Kidney (tissue), 14 donors: ENCODE results near the gene SPO11. TPM values are rescaled to one million over a fixed set of nuclear protein-coding genes. Genes with fewer than 3 reads are reported as not detected.

Experiments used
- DNase-seq, 5 donors: peaks; one replicate each; pipeline ENCODE4 v3.0.0-alpha.2; 2013 to 2020
- FAIRE-seq: peaks from 2 replicates; lab custom pipeline; 2012; peaks lifted over from hg19 to GRCh38; lab: Jason Lieb, UNC
- H3K27ac ChIP-seq, 2 donors: one replicate each; pipeline ENCODE4 v1.7.0; 2013; ENCODE audit warnings: low read depth in 2 of 2, low read length in 2 of 2, inconsistent platforms in 1 of 2
- H3K27me3 ChIP-seq: one replicate; pipeline ENCODE4 v1.7.1; 2013; ENCODE audit warnings: low read length, inconsistent platforms; ENCODE audit not compliant: control insufficient read depth, insufficient read depth
- H3K36me3 ChIP-seq, 3 donors: one replicate each; pipeline versions ENCODE4 v1.7.0 to v1.7.1; 2013; ENCODE audit warnings: low read length in 3 of 3, control low read depth in 1 of 3, inconsistent platforms in 1 of 3; ENCODE audit not compliant: insufficient read depth in 3 of 3, control insufficient read depth in 2 of 3
- H3K4me1 ChIP-seq, 3 donors: one replicate each; pipeline versions ENCODE4 v1.7.0 to v1.7.1; 2013; ENCODE audit warnings: low read length in 3 of 3, inconsistent platforms in 1 of 3, low read depth in 1 of 3; ENCODE audit not compliant: control insufficient read depth in 2 of 3, insufficient read depth in 2 of 3
- H3K4me3 ChIP-seq, 3 donors: one replicate each; pipeline versions ENCODE4 v1.7.0 to v1.8.1; 2013; ENCODE audit warnings: low read length in 3 of 3, control low read depth in 1 of 3, inconsistent platforms in 1 of 3
- H3K9ac ChIP-seq, 3 donors: one replicate each; pipeline versions ENCODE4 v1.7.0 to v1.7.1; 2013; ENCODE audit warnings: low read length in 3 of 3, control low read depth in 1 of 3, inconsistent platforms in 1 of 3
- H3K9me3 ChIP-seq, 3 donors: one replicate each; pipeline versions ENCODE4 v1.7.0 to v1.7.1; 2013; ENCODE audit warnings: low read length in 3 of 3, control low read depth in 1 of 3, inconsistent platforms in 1 of 3; ENCODE audit not compliant: control insufficient read depth in 2 of 3, insufficient read depth in 1 of 3
- intact Hi-C: fragments of 100-400 bp; cut with DNase I; formaldehyde crosslinking; loops from one replicate; pipeline ENCODE4 v1.11.1; 2022
- polyA plus RNA-seq: library from polyadenylated mRNA; stranded (reverse); fragments of 350-450 nt; fragmentation: Illumina TruSeq; extraction: RNeasy Lipid Tissue Mini Kit (QIAGEN cat#74804); gene quantifications from one replicate; pipeline ENCODE4 v1.2.3, GENCODE V29; 2014; ENCODE audit warnings: low read depth, low replicate concordance; ENCODE audit not compliant: insufficient read depth
- total RNA-seq: library from RNA; stranded (reverse); fragmentation: NEBNext Ultra II Directional; extraction: Animal tissue kit (Norgen Biotek cat#: 25700); gene quantifications from one replicate; pipeline ENCODE4 v1.2.1, GENCODE V29; 2021
- TF ChIP-seq, protein P1 (sequence below): IDR thresholded peaks from 3 replicates; pipeline ENCODE4 v1.5.1; 2012; ENCODE audit warnings: mild to moderate bottlenecking, moderate library complexity, borderline replicate concordance; ENCODE audit not compliant: insufficient read depth; ENCODE audit errors: extremely low read depth
- donor health status: control.
- donor health status: control.
- donor health status: control.
- donor health status: control.
- donor health status: control.
- donor health status: DM: yes; HTN: yes; CAD: no.
- donor health status: Normal renal cell carcinoma (clear cell type).

The SPO11 gene
- total and polyA plus RNA-seq, 2 donors from 2014 or later = not detected

DNA sequence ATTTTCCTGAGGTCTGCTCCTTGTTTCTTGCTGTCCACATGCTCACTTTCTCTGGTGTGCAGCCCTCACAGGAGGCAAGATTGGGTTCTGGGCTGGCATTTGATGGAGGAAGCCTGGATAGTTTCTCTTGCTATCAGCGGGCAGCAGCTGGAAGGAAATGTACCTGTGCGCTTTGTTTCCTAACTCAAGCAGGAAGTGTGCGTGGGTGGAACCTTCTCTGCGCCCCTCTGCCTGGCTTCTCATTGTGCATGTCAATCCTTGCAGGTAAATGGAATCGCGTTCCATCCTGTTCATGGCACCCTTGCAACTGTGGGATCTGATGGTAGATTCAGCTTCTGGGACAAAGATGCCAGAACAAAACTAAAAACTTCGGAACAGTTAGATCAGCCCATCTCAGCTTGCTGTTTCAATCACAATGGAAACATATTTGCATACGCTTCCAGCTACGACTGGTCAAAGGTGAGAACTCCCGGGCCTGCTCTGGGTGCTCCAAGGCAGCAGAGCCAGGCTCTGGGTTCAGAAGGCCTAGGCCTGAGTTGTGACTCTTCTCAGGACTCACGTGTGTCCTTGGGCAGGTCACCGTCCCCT, 44.8 kb downstream of the SPO11 start:
- FAIRE-seq = no peak
- Histone ChIP-seq H3K4me1 (no peaks in the 10 kb centered on the region), H3K36me3 (peaks cover 8 to 79% (median 36%) of the 10 kb centered on the region in 3 donors), H3K27ac (no peak overlapping the region), H3K27me3 (no peaks in the 10 kb centered on the region), H3K9ac (no peak overlapping the region), H3K4me3 (no peak overlapping the region), H3K9me3 (no peaks in the 10 kb centered on the region)
- peak in 1 of 5 donors; percentile 27 for DNase-seq
- intact Hi-C loops = no loop called here
- TF ChIP-seq, protein P1, sequence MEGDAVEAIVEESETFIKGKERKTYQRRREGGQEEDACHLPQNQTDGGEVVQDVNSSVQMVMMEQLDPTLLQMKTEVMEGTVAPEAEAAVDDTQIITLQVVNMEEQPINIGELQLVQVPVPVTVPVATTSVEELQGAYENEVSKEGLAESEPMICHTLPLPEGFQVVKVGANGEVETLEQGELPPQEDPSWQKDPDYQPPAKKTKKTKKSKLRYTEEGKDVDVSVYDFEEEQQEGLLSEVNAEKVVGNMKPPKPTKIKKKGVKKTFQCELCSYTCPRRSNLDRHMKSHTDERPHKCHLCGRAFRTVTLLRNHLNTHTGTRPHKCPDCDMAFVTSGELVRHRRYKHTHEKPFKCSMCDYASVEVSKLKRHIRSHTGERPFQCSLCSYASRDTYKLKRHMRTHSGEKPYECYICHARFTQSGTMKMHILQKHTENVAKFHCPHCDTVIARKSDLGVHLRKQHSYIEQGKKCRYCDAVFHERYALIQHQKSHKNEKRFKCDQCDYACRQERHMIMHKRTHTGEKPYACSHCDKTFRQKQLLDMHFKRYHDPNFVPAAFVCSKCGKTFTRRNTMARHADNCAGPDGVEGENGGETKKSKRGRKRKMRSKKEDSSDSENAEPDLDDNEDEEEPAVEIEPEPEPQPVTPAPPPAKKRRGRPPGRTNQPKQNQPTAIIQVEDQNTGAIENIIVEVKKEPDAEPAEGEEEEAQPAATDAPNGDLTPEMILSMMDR = no peak

DNA sequence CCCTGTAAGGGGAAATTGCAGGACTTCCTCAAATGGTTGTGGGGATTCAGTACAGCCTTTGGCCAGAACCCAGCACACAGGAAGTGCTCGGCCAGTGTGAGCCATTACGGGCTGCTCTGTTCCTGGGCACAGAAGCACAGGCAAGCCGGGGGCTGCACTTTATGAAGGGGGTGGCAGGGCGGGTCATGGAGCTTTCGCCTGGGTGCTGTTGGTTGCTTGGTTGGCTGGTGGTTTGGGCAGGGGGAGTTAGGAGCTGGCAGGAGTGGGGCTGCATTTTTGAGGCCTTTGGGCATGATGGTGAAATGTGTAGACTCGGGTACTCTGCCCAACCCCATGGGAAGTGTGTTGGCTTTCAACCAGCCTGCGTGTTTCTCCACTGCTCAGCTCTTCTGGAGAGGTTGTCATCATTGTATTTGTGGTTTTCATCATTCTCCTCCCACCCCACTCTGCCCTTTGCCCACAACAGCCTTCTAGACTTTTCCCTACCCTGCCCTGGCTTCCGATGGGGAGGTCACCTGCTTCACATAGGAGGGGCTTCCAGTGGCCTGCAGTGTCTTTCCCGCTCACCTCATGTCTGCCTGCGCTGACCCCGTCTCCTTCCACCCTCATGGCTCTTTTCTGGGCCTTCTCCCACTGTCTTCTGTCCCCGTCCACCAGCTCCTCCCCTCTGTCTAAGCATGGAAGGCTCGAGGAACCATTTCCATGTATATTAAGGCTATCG, 45.5 kb downstream of the SPO11 start:
- H3K27ac ChIP-seq = no peak overlapping the region
- H3K4me1 ChIP-seq = no peaks in the 10 kb centered on the region
- H3K4me3 ChIP-seq = no peak overlapping the region
- no peak overlapping the region for H3K9ac ChIP-seq
- peaks cover 7 to 73% (median 29%) of the 10 kb centered on the region in 3 donors for H3K36me3 ChIP-seq
- no peaks in the 10 kb centered on the region for H3K27me3 ChIP-seq
- TF ChIP-seq, protein P1 = no peak
- DNase-seq (peak in 1 of 5 donors; percentile 66), FAIRE-seq (no peak)
- intact Hi-C loops = loop anchor here (5.0 kb wide), 1 partner anchor 117 kb away; no protein-coding TSS in a partner anchor
- H3K9me3 ChIP-seq = no peaks in the 10 kb centered on the region

DNA sequence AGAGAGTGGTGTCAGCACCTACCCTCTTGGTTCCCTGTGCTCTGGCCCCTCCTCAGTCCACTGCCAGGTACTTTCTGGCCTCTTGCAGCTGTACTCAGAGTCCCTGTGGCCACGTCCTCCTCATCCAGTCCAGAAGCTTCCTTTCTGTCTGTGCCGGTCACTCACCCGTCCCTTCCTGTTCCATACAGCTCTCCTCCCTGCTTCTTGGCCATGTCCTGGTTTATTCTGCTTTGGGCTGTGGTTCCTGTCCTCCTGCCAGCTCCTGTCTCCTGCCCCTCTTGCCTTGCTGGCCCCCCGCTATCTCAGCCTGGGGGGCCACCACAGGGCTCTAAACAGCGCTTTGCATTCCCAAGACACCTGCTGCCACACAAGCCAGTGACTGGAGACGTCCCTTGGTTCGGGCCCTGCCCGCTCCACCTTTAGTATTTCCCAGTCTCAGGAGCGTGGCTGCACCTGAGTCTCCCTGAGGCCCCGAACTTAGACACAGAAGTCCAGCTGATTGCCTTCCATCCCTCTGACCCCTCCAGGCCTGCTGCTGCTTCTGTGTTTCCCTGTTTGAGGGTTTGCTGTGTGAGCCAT, 46.1 kb downstream of the SPO11 start:
- TF ChIP-seq, protein P1 = no peak
- DNase-seq = peak in 1 of 5 donors; percentile 42
- H3K4me1 ChIP-seq = no peaks in the 10 kb centered on the region
- H3K9ac ChIP-seq = no peak overlapping the region
- H3K27ac ChIP-seq = no peak overlapping the region
- FAIRE-seq = no peak
- intact Hi-C loops = loop anchor here (5.0 kb wide), 1 partner anchor 117 kb away; no protein-coding TSS in a partner anchor
- no peaks in the 10 kb centered on the region for H3K27me3 ChIP-seq
- H3K4me3 ChIP-seq = no peak overlapping the region
- peaks cover 5 to 66% (median 24%) of the 10 kb centered on the region in 3 donors for H3K36me3 ChIP-seq
- no peaks in the 10 kb centered on the region for H3K9me3 ChIP-seq
